Suprapubic skin (tissue), 4 donors: ENCODE measurements around the gene LY6G6D. TPM values are rescaled to one million over a fixed set of nuclear protein-coding genes. Genes with fewer than 3 reads are reported as not detected.

Experiments used
- DNase-seq, 2 donors: peaks; one replicate each; pipeline ENCODE4 v3.0.0-alpha.2; 2019; ENCODE audit warnings: low spot score in 2 of 2
- H3K27ac ChIP-seq: fragments of 200-600 bp; sonication (generic); one replicate; pipeline ENCODE4 v1.5.1; 2019
- H3K27me3 ChIP-seq: fragments of 200-600 bp; sonication (generic); one replicate; pipeline ENCODE4 v1.5.1; 2019
- H3K36me3 ChIP-seq: fragments of 200-600 bp; sonication (generic); one replicate; pipeline ENCODE4 v1.5.1; 2019
- H3K4me1 ChIP-seq: fragments of 200-600 bp; sonication (generic); one replicate; pipeline ENCODE4 v1.5.1; 2019
- H3K4me3 ChIP-seq: fragments of 200-600 bp; sonication (generic); one replicate; pipeline ENCODE4 v1.5.1; 2019; ENCODE audit warnings: mild to moderate bottlenecking
- H3K9me3 ChIP-seq: fragments of 200-600 bp; sonication (generic); one replicate; pipeline ENCODE4 v1.5.1; 2019
- CTCF ChIP-seq, 2 donors: fragments of 200-600 bp in 1 of 2; fragments of 450-650 bp in 1 of 2; sonication (generic) in 1 of 2; IDR thresholded peaks; one replicate each; pipeline ENCODE4 v1.5.1; 2016 to 2019; ENCODE audit warnings: antibody characterized with exemption in 2 of 2, mild to moderate bottlenecking in 1 of 2, moderate library complexity in 1 of 2
- EP300 ChIP-seq: sonication (generic); formaldehyde crosslinking; IDR thresholded peaks from one replicate; pipeline ENCODE4 v1.6.1; 2017; ENCODE audit warnings: antibody characterized with exemption
- POLR2A ChIP-seq, 2 donors: fragments of 450-650 bp; IDR thresholded peaks; one replicate each; pipeline ENCODE4 v1.6.1; 2017; ENCODE audit warnings: antibody characterized with exemption in 2 of 2, mild to moderate bottlenecking in 2 of 2, moderate library complexity in 2 of 2
- POLR2AphosphoS5 ChIP-seq, 3 donors: sonication (generic); formaldehyde crosslinking; IDR thresholded peaks; one replicate each; pipeline ENCODE4 v1.6.1; 2017; ENCODE audit warnings: antibody characterized with exemption in 3 of 3
- WGBS: methylation state at CpG from one replicate; pipeline ENCODE4 v1.1.5; 2018; 5-methylcytosine and 5-hydroxymethylcytosine counted together
- total RNA-seq, 4 donors: library from RNA; depleted of rRNA; stranded (reverse); fragments of >200 nt; gene quantifications; one replicate each; pipeline ENCODE4 v1.1.0, GENCODE V29; 2016

LY6G6D gene
- total RNA-seq, 4 donors from 2014 or later: 5.5 to 30.8 TPM; not detected in 2

- 24% methylated on average over 11 of the region's 46 CpGs for WGBS
- peak; percentile 95 to 96 for DNase-seq
- Histone ChIP-seq H3K4me1 (peaks cover 68% of the 10 kb centered on the region), H3K4me3 (peak overlapping the region; percentile 73), H3K9me3 (no peaks in the 10 kb centered on the region), H3K36me3 (peaks cover 65% of the 10 kb centered on the region), H3K27ac (peak overlapping the region; percentile 91), H3K27me3 (no peaks in the 10 kb centered on the region)
- TF ChIP-seq CTCF (IDR thresholded peaks at IDR 0.05): no peak
- peak in 1 of 2 donors; percentile 39 for TF ChIP-seq POLR2A (IDR thresholded peaks at IDR 0.05)
- peak in 1 of 3 donors; percentile 58 for TF ChIP-seq POLR2AphosphoS5 (IDR thresholded peaks at IDR 0.05)
- TF ChIP-seq EP300: no peak
Measured at GRCh38 chr6:31729979-31730630, 15.0 kb downstream of the LY6G6D start.

- peaks cover 65% of the 10 kb centered on the region for H3K36me3 ChIP-seq
- peaks cover 71% of the 10 kb centered on the region for H3K4me1 ChIP-seq
- no peaks in the 10 kb centered on the region for H3K27me3 ChIP-seq
- H3K27ac ChIP-seq: peak overlapping the region; percentile 91
- no peak for DNase-seq
- 70% methylated on average over 11 of the region's 11 CpGs for WGBS
- H3K4me3 ChIP-seq: peak overlapping the region; percentile 73
- no peak for TF ChIP-seq EP300
- no peak for TF ChIP-seq CTCF (IDR thresholded peaks at IDR 0.05)
- TF ChIP-seq POLR2A (IDR thresholded peaks at IDR 0.05): no peak
- TF ChIP-seq POLR2AphosphoS5 (IDR thresholded peaks at IDR 0.05): no peak
- no peaks in the 10 kb centered on the region for H3K9me3 ChIP-seq
Measured at GRCh38 chr6:31730631-31731086, 15.5 kb downstream of the LY6G6D start.

- TF ChIP-seq POLR2AphosphoS5 (IDR thresholded peaks at IDR 0.05) (no peak), CTCF (IDR thresholded peaks at IDR 0.05) (no peak), EP300 (no peak), POLR2A (IDR thresholded peaks at IDR 0.05) (no peak)
- no peak for DNase-seq
- Histone ChIP-seq H3K4me1 (peaks cover 73% of the 10 kb centered on the region), H3K9me3 (no peaks in the 10 kb centered on the region), H3K27ac (no peak overlapping the region), H3K27me3 (no peaks in the 10 kb centered on the region), H3K4me3 (no peak overlapping the region), H3K36me3 (peaks cover 52% of the 10 kb centered on the region)
- 66% methylated on average over 3 of the region's 3 CpGs for WGBS
Measured at GRCh38 chr6:31732029-31732428, 16.9 kb downstream of the LY6G6D start.

- Histone ChIP-seq H3K27me3 (no peaks in the 10 kb centered on the region), H3K36me3 (peaks cover 40% of the 10 kb centered on the region), H3K9me3 (no peaks in the 10 kb centered on the region), H3K4me3 (peak overlapping the region; percentile 75), H3K4me1 (peaks cover 78% of the 10 kb centered on the region), H3K27ac (peak overlapping the region; percentile 89)
- no peak for DNase-seq
- 77% methylated on average over 4 of the region's 4 CpGs for WGBS
- no peak for TF ChIP-seq CTCF (IDR thresholded peaks at IDR 0.05)
Measured at GRCh38 chr6:31733734-31734133, 18.6 kb downstream of the LY6G6D start.

- Histone ChIP-seq H3K27ac (peak overlapping the region; percentile 89), H3K4me3 (peak overlapping the region; percentile 75), H3K9me3 (no peaks in the 10 kb centered on the region), H3K4me1 (peaks cover 78% of the 10 kb centered on the region), H3K36me3 (peaks cover 40% of the 10 kb centered on the region), H3K27me3 (no peaks in the 10 kb centered on the region)
- 8% methylated on average over 2 of the region's 2 CpGs for WGBS
- TF ChIP-seq POLR2A (IDR thresholded peaks at IDR 0.05) (no peak), POLR2AphosphoS5 (IDR thresholded peaks at IDR 0.05) (no peak), EP300 (no peak), CTCF (IDR thresholded peaks at IDR 0.05) (no peak)
- DNase-seq: peak in 1 of 2 donors; percentile 77
Measured at GRCh38 chr6:31734247-31734820, 19.2 kb downstream of the LY6G6D start.
